ENCODE results near the gene TMEM82. TPM values are rescaled to one million over a fixed set of nuclear protein-coding genes. Genes with fewer than 3 reads are reported as not detected.

TMEM82 gene
- total RNA-seq, 1 donor from 2014 or later: 1.4 TPM

DNA sequence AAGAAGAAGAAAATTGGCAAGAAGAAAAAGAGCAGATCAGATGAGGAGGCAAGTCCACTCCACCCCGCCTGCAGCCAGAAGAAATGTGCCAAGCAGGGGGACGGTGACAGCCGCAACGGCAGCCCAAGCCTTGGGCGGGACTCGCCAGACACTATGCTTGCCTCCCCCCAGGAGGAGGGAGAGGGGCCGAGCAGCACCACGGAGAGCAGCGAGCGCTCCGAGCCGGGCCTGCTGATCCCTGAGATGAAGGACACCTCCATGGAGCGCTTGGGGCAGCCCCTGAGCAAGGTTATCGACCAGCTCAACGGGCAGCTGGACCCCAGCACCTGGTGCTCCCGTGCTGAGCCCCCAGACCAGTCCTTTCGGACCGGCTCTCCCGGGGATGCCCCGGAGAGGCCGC, 15.3 kb upstream of the TMEM82 start:
- Mint-ChIP-seq H3K27ac (no peak overlapping the region), H3K27me3 (no peaks in the 10 kb centered on the region), H3K4me1 (ENCODE audit: low read depth) (no peaks in the 10 kb centered on the region), H3K9me3 (ENCODE audit: low read depth) (no peaks in the 10 kb centered on the region), H3K4me3 (ENCODE audit: low read depth) (no peak overlapping the region), H3K36me3 (ENCODE audit: insufficient read depth) (peaks cover 9% of the 10 kb centered on the region)
- TF ChIP-seq, protein P1, sequence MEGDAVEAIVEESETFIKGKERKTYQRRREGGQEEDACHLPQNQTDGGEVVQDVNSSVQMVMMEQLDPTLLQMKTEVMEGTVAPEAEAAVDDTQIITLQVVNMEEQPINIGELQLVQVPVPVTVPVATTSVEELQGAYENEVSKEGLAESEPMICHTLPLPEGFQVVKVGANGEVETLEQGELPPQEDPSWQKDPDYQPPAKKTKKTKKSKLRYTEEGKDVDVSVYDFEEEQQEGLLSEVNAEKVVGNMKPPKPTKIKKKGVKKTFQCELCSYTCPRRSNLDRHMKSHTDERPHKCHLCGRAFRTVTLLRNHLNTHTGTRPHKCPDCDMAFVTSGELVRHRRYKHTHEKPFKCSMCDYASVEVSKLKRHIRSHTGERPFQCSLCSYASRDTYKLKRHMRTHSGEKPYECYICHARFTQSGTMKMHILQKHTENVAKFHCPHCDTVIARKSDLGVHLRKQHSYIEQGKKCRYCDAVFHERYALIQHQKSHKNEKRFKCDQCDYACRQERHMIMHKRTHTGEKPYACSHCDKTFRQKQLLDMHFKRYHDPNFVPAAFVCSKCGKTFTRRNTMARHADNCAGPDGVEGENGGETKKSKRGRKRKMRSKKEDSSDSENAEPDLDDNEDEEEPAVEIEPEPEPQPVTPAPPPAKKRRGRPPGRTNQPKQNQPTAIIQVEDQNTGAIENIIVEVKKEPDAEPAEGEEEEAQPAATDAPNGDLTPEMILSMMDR (IDR thresholded peaks at IDR 0.05; ENCODE audit: unreplicated experiment): no peak
- no peak for DNase-seq (ENCODE audit: low spot score, unreplicated experiment)

DNA sequence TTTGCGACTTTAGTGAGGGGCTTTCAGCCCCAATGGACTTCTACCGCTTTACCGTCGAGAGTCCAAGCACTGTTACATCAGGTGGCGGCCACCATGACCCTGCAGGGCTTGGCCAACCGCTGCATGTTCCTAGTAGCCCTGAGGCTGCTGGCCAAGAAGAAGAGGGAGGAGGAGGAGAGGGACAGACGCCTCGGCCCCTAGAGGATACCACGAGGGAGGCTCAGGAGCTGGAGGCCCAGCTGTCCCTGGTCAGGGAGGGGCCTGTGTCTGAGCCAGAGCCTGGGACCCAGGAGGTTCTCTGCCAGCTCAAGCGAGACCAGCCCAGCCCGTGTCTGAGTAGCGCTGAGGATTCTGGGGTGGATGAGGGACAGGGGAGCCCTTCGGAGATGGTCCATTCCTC, 14.9 kb upstream of the TMEM82 start:
- H3K4me3 Mint-ChIP-seq (ENCODE audit: low read depth): no peak overlapping the region
- DNase-seq (ENCODE audit: low spot score, unreplicated experiment): no peak
- TF ChIP-seq, protein P1 (IDR thresholded peaks at IDR 0.05; ENCODE audit: unreplicated experiment): no peak
- H3K9me3 Mint-ChIP-seq (ENCODE audit: low read depth): no peaks in the 10 kb centered on the region
- H3K36me3 Mint-ChIP-seq (ENCODE audit: insufficient read depth): peaks cover 11% of the 10 kb centered on the region
- no peak overlapping the region for H3K27ac Mint-ChIP-seq
- no peaks in the 10 kb centered on the region for H3K4me1 Mint-ChIP-seq (ENCODE audit: low read depth)
- H3K27me3 Mint-ChIP-seq: no peaks in the 10 kb centered on the region

DNA sequence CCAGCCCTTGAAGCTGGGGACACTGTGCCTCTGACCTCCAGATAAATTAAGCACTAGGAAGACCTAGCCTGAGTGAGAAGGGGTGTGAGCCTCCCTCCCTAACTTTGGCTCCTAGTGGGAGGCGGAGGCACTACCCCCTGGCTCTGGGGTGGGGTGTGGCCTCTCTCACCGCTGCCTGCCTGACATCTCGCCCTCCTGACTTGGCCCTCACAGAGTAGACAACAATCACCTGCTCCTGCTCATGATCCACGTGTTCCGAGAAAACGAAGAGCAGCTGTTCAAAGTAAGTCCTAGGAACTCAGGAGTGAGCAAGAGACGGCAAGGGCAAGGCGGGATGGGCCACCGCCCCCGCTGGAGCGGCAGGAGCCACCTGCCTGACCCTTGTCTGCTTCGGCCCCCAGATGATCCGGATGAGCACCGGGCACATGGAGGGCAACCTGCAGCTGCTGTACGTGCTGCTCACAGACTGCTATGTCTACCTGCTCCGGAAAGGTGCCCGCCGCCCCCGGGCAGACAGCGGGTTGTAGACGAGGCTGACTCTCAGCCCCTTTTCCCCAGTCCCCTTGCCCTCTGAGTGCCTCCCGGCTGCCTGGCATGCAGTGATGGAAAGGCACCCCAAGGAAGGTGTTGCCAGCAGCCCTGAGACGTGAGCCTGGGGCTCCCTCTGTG, 14.3 kb upstream of the TMEM82 start:
- no peaks in the 10 kb centered on the region for H3K9me3 Mint-ChIP-seq (ENCODE audit: low read depth)
- H3K27me3 Mint-ChIP-seq: no peaks in the 10 kb centered on the region
- H3K36me3 Mint-ChIP-seq (ENCODE audit: insufficient read depth): peaks cover 8% of the 10 kb centered on the region
- H3K4me1 Mint-ChIP-seq (ENCODE audit: low read depth): no peaks in the 10 kb centered on the region
- H3K4me3 Mint-ChIP-seq (ENCODE audit: low read depth): no peak overlapping the region
- TF ChIP-seq, protein P1 (IDR thresholded peaks at IDR 0.05; ENCODE audit: unreplicated experiment): no peak
- DNase-seq (ENCODE audit: low spot score, unreplicated experiment): no peak
- no peak overlapping the region for H3K27ac Mint-ChIP-seq

DNA sequence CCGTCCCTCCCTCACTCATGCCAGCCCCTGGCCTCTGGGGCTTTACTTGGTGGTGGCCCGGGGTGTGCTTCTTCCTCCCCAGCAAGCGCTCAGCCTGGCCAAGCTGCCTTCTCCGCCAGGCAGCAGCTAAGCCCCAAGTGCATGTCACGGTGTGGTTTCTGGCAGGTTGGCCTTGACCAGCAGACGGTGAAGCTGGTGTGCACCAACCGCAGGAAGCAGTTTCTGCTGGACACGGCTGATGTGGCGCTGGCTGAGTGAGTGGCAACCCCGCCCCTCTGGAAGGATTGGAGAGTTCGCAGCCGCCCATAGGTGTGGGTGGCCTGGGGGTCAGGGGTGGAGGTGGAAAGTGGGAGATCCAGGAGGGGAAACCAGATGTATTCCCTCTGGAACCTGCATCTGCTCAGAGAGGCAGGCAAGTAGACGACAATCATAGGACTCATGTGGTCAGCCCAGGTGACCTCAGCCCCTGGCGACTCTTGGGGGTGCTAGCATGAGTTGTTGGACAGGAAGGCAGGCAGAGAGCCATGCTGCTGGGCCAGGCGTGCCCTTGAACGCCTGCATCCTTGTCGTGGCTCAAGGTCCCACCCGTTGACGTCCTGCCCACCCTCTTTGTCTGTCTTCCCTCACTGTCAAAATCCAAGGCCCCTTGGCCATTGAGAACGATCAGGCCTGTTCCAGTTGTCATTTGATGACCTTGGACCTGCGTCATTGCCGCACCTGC, 13.2 kb upstream of the TMEM82 start:
- Mint-ChIP-seq H3K36me3 (ENCODE audit: insufficient read depth) (peaks cover 12% of the 10 kb centered on the region), H3K4me1 (ENCODE audit: low read depth) (no peaks in the 10 kb centered on the region), H3K4me3 (ENCODE audit: low read depth) (no peak overlapping the region), H3K27ac (no peak overlapping the region), H3K27me3 (no peaks in the 10 kb centered on the region), H3K9me3 (ENCODE audit: low read depth) (no peaks in the 10 kb centered on the region)
- TF ChIP-seq, protein P1 (IDR thresholded peaks at IDR 0.05; ENCODE audit: unreplicated experiment): no peak
- no peak for DNase-seq (ENCODE audit: low spot score, unreplicated experiment)

DNA sequence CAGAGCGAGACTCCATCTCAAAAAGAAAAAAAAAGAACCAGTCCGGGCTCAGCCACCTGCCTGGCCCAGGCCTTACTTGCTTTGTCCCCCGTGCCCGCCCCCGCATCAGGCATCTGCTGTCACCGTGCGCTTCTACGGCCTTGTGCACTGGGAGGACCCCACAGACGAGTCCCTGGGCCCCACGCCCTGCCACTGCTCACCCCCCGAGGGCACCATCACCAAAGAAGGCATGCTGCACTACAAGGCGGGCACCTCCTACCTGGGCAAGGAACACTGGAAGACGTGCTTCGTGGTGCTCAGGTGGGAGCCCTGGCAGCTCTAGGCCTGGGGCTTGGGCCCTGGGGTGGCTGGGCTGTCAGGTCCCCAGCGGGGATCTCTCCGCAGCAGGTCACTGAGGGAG, 11.9 kb upstream of the TMEM82 start:
- DNase-seq (ENCODE audit: low spot score, unreplicated experiment): no peak
- H3K4me3 Mint-ChIP-seq (ENCODE audit: low read depth): no peak overlapping the region
- H3K27ac Mint-ChIP-seq: no peak overlapping the region
- peaks cover 4% of the 10 kb centered on the region for H3K4me1 Mint-ChIP-seq (ENCODE audit: low read depth)
- no peaks in the 10 kb centered on the region for H3K27me3 Mint-ChIP-seq
- no peaks in the 10 kb centered on the region for H3K9me3 Mint-ChIP-seq (ENCODE audit: low read depth)
- TF ChIP-seq, protein P1 (IDR thresholded peaks at IDR 0.05; ENCODE audit: unreplicated experiment): no peak
- H3K36me3 Mint-ChIP-seq (ENCODE audit: insufficient read depth): peaks cover 10% of the 10 kb centered on the region

All from progenitor cell of endocrine pancreas (in vitro differentiated cells).